OCI-LY1 (cell line): ENCODE results near the gene SLC39A11.

ENCODE experiments used
- EZH2 ChIP-seq: fragments of 200-600 bp; sonication (generic), shearing (Covaris generic); IDR thresholded peaks from 2 replicates; pipeline ENCODE4 v1.8.0; 2017; ENCODE audit warnings: borderline replicate concordance, mixed run types, mild to moderate bottlenecking, antibody characterized with exemption, low read length, moderate library complexity, mixed read lengths
- TF ChIP-seq, protein P1 (sequence below): fragments of 200-600 bp; sonication (generic), shearing (Covaris generic); IDR thresholded peaks from 2 replicates; pipeline ENCODE4 v1.5.1; 2017; ENCODE audit warnings: mild to moderate bottlenecking, antibody characterized with exemption, low read length, moderate library complexity, mixed read lengths

DNA sequence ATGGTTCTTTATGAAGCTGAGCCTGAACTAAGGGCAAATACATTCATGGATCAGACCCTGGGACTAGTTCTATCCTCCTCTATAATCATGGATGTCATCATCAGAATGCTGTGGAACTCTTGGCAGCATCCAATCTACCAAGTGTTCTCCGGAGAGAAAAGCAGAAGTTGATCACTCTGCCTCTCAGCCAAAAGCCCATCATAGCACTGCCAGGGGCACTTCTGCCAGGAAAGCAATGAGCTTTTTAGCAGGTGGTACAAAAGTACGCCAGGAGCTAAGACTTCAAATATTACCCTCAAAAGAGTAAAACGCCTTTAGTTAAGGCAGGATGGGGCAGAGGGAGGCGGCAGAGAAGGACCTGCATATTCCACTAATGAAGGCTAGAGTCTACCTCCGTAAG lies 279.0 kb downstream of the SLC39A11 start:
- TF ChIP-seq, protein P1, sequence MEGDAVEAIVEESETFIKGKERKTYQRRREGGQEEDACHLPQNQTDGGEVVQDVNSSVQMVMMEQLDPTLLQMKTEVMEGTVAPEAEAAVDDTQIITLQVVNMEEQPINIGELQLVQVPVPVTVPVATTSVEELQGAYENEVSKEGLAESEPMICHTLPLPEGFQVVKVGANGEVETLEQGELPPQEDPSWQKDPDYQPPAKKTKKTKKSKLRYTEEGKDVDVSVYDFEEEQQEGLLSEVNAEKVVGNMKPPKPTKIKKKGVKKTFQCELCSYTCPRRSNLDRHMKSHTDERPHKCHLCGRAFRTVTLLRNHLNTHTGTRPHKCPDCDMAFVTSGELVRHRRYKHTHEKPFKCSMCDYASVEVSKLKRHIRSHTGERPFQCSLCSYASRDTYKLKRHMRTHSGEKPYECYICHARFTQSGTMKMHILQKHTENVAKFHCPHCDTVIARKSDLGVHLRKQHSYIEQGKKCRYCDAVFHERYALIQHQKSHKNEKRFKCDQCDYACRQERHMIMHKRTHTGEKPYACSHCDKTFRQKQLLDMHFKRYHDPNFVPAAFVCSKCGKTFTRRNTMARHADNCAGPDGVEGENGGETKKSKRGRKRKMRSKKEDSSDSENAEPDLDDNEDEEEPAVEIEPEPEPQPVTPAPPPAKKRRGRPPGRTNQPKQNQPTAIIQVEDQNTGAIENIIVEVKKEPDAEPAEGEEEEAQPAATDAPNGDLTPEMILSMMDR: no peak
- no peak for TF ChIP-seq EZH2
